ENCODE results near the gene BCAS1.

- TF ChIP-seq CTCF (IDR thresholded peaks at IDR 0.05 in 8 of 11, conservative IDR thresholded peaks at IDR 0.05 in 3 of 11) (peak in 2 of 11 experiments; percentile 37 to 53), POLR2AphosphoS5 (IDR thresholded peaks at IDR 0.05) (no peak), POLR2A (IDR thresholded peaks at IDR 0.05) (no peak)
These were observed 154.3 kb downstream of the BCAS1 start for GRCh38 chr20:53916173-53916512.
